SK-N-SH (cell line): Measurements from ENCODE around the gene KCNA10. TPM values are rescaled to one million over a fixed set of nuclear protein-coding genes. Genes with fewer than 3 reads are reported as not detected.

ENCODE experiments used
- CTCF ChIA-PET: fragments of 300-600, 350-600 bp; formaldehyde crosslinking; extraction: SDS; loops from one replicate; lab custom pipeline; 2021; lab: Yijun Ruan, JAX
- POLR2A ChIA-PET: fragments of 350-600 bp; sonication (Branson Sonifier 250); formaldehyde crosslinking; extraction: SDS; loops from one replicate; lab custom pipeline; 2020; ENCODE audit warnings: antibody characterized with exemption, inconsistent platforms; lab: Yijun Ruan, JAX
- DNase-seq: peaks from one replicate; pipeline ENCODE4 v3.0.0; 2012
- H2AFZ ChIP-seq: fragments of 200-600 bp; sonication (generic); 2 replicates; pipeline ENCODE4 v1.8.1; 2016; ENCODE audit warnings: antibody characterized with exemption, mild to moderate bottlenecking, low read depth
- H3F3A ChIP-seq: fragments of 200-600 bp; sonication (generic); replicated peaks from 2 replicates; pipeline ENCODE3; 2016; ENCODE audit warnings: antibody characterized with exemption, mild to moderate bottlenecking; ENCODE audit not compliant: insufficient read depth
- H3K27ac ChIP-seq, 2 experiments: fragments of 200-500 bp in 1 of 2; fragments of 200-600 bp in 1 of 2; sonication (Bioruptor generic) in 1 of 2; sonication (generic), shearing (Covaris generic) in 1 of 2; 2 replicates each; pipeline versions ENCODE4 v1.5.1 to v1.6.1; 2014 to 2016; ENCODE audit warnings: low read depth in 2 of 2, inconsistent platforms in 1 of 2, low read length in 1 of 2, mild to moderate bottlenecking in 1 of 2, mixed read lengths in 1 of 2
- H3K27me3 ChIP-seq: fragments of 200-600 bp; sonication (generic), shearing (Covaris generic); 2 replicates; pipeline ENCODE4 v1.6.1; 2016; ENCODE audit warnings: mixed run types; ENCODE audit not compliant: insufficient read depth
- H3K36me3 ChIP-seq, 2 experiments: fragments of 200-500 bp in 1 of 2; fragments of 200-600 bp in 1 of 2; sonication (Bioruptor generic) in 1 of 2; sonication (generic) in 1 of 2; replicated peaks in 1 of 2; 2 replicates each; pipeline versions ENCODE3 to v1.5.1; 2014 to 2016; ENCODE audit warnings: low read length in 1 of 2, mild to moderate bottlenecking in 1 of 2; ENCODE audit not compliant: insufficient read depth in 2 of 2, control insufficient read depth in 1 of 2
- H3K4me1 ChIP-seq, 2 experiments: fragments of 200-500 bp in 1 of 2; fragments of 200-600 bp in 1 of 2; sonication (Bioruptor generic) in 1 of 2; sonication (generic), shearing (Covaris generic) in 1 of 2; 2 replicates each; pipeline versions ENCODE4 v1.5.1 to v1.6.1; 2014 to 2016; ENCODE audit warnings: low read depth in 1 of 2, low read length in 1 of 2, mixed run types in 1 of 2; ENCODE audit not compliant: insufficient read depth in 2 of 2, control insufficient read depth in 1 of 2
- H3K4me2 ChIP-seq: fragments of 200-600 bp; sonication (generic), shearing (Covaris generic); 2 replicates; pipeline ENCODE4 v1.6.1; 2017; ENCODE audit warnings: mixed run types
- H3K4me3 ChIP-seq, 2 experiments: fragments of 200-500 bp in 1 of 2; fragments of 200-600 bp in 1 of 2; sonication (Bioruptor generic) in 1 of 2; sonication (generic), shearing (Covaris generic) in 1 of 2; 2 replicates each; pipeline versions ENCODE4 v1.5.1 to v1.8.1; 2014 to 2016; ENCODE audit warnings: low read depth in 2 of 2, inconsistent platforms in 1 of 2, low read length in 1 of 2, mild to moderate bottlenecking in 1 of 2, mixed read lengths in 1 of 2, moderate library complexity in 1 of 2
- H3K79me2 ChIP-seq: fragments of 200-600 bp; sonication (generic); 2 replicates; pipeline ENCODE4 v1.8.1; 2017; ENCODE audit warnings: mild to moderate bottlenecking; ENCODE audit not compliant: insufficient read depth
- H3K9ac ChIP-seq: fragments of 200-600 bp; sonication (generic); 2 replicates; pipeline ENCODE4 v1.6.1; 2017; ENCODE audit warnings: mixed run types
- H3K9me2 ChIP-seq: fragments of 200-600 bp; sonication (generic); 2 replicates; pipeline ENCODE4 v1.6.1; 2017; ENCODE audit warnings: mixed run types
- H3K9me3 ChIP-seq: fragments of 200-600 bp; sonication (generic); 2 replicates; pipeline ENCODE4 v1.6.1; 2017; ENCODE audit warnings: mixed run types, mild to moderate bottlenecking, moderate library complexity
- H4K20me1 ChIP-seq: fragments of 200-600 bp; sonication (generic); 2 replicates; pipeline ENCODE4 v1.6.1; 2017; ENCODE audit warnings: mild to moderate bottlenecking, mixed run types; ENCODE audit not compliant: insufficient read depth
- FOXJ3 ChIP-seq: sonication (generic); formaldehyde crosslinking; IDR thresholded peaks from 2 replicates; pipeline ENCODE4 v1.5.1; 2020; ENCODE audit warnings: mild to moderate bottlenecking, missing genetic modification reagents
- GATA2 ChIP-seq: sonication (generic); formaldehyde crosslinking; IDR thresholded peaks from 2 replicates; pipeline ENCODE4 v1.5.0; 2020; ENCODE audit warnings: mild to moderate bottlenecking, missing genetic modification reagents
- JUND ChIP-seq: IDR thresholded peaks from 2 replicates; pipeline ENCODE4 v1.4.0; 2012
- MAX ChIP-seq: IDR thresholded peaks from 2 replicates; pipeline ENCODE4 v1.4.0; 2012; ENCODE audit warnings: low read depth
- MEF2A ChIP-seq: IDR thresholded peaks from 2 replicates; pipeline ENCODE4 v1.4.0; 2012; ENCODE audit warnings: low read depth, borderline replicate concordance
- MXI1 ChIP-seq: IDR thresholded peaks from 2 replicates; pipeline ENCODE4 v1.6.1; 2012; ENCODE audit warnings: mild to moderate bottlenecking, low read depth, low read length, improper control_type of control experiment
- PBX3 ChIP-seq: IDR thresholded peaks from 2 replicates; pipeline ENCODE4; 2012
- POLR2AphosphoS5 ChIP-seq: IDR thresholded peaks from 2 replicates; pipeline ENCODE4 v1.6.1; 2012; ENCODE audit warnings: low read depth, low read length
- RAD21 ChIP-seq: IDR thresholded peaks from 2 replicates; pipeline ENCODE4 v1.6.1; 2012; ENCODE audit warnings: mild to moderate bottlenecking, low read length
- RFX5 ChIP-seq: IDR thresholded peaks from 2 replicates; pipeline ENCODE4 v1.6.1; 2012; ENCODE audit warnings: mild to moderate bottlenecking, improper control_type of control experiment, low read length
- SMC3 ChIP-seq: IDR thresholded peaks from 2 replicates; pipeline ENCODE4 v1.6.1; 2012; ENCODE audit warnings: low read depth, low read length, improper control_type of control experiment
- TEAD4 ChIP-seq: IDR thresholded peaks from 2 replicates; pipeline ENCODE4 v1.4.0; 2012; ENCODE audit warnings: mild to moderate bottlenecking, borderline replicate concordance; ENCODE audit not compliant: insufficient read depth
- USF2 ChIP-seq: fragments of 150-350 bp; IDR thresholded peaks from 2 replicates; pipeline ENCODE4 v1.6.1; 2017; ENCODE audit warnings: antibody characterized with exemption, low read length, low read depth, borderline replicate concordance
- YY1 ChIP-seq: IDR thresholded peaks from 2 replicates; pipeline ENCODE4 v1.4.0; 2012; ENCODE audit warnings: low read depth, mild to moderate bottlenecking
- ZBTB33 ChIP-seq: IDR thresholded peaks from 2 replicates; pipeline ENCODE4 v1.4.0; 2012; ENCODE audit warnings: low read depth, borderline replicate concordance
- WGBS: methylation state at CpG from one replicate; pipeline ENCODE4 v1.1.6; 2017; ENCODE audit warnings: low lambda C conversion rate; 5-methylcytosine and 5-hydroxymethylcytosine counted together
- polyA plus RNA-seq, 3 experiments: library from polyadenylated mRNA; depleted of rRNA; stranded (reverse); fragments of >200 nt; gene quantifications; 2 replicates each; pipeline ENCODE4 v1.2.3, GENCODE V29; 2012
- TF ChIP-seq, protein P1 (sequence below): fragments of 150-350 bp; IDR thresholded peaks from 2 replicates; pipeline ENCODE4 v1.6.1; 2016; ENCODE audit warnings: mild to moderate bottlenecking, low read depth, low read length
- TF ChIP-seq, protein P2 (sequence below): IDR thresholded peaks from 2 replicates; pipeline ENCODE4 v1.6.1; 2012; ENCODE audit warnings: mild to moderate bottlenecking, low read depth, low read length, moderate library complexity

KCNA10 gene
- polyA plus RNA-seq, 1 of the 3 experiments (the other 2 are of a cell fraction), result not detected

GRCh38 chr1:110484801-110485200, 34.2 kb downstream of the KCNA10 start:
- TF ChIP-seq RAD21 (no peak), MXI1 (no peak), PBX3 (no peak), GATA2 (CRISPR knock-in tag) (no peak), MAX (no peak), USF2 (no peak), JUND (no peak), MEF2A (no peak), RFX5 (no peak), POLR2AphosphoS5 (no peak), ZBTB33 (no peak), FOXJ3 (CRISPR knock-in tag) (no peak), SMC3 (no peak), YY1 (no peak), TEAD4 (no peak)
- TF ChIP-seq, protein P1, sequence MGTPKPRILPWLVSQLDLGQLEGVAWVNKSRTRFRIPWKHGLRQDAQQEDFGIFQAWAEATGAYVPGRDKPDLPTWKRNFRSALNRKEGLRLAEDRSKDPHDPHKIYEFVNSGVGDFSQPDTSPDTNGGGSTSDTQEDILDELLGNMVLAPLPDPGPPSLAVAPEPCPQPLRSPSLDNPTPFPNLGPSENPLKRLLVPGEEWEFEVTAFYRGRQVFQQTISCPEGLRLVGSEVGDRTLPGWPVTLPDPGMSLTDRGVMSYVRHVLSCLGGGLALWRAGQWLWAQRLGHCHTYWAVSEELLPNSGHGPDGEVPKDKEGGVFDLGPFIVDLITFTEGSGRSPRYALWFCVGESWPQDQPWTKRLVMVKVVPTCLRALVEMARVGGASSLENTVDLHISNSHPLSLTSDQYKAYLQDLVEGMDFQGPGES, result no peak
- TF ChIP-seq, protein P2, sequence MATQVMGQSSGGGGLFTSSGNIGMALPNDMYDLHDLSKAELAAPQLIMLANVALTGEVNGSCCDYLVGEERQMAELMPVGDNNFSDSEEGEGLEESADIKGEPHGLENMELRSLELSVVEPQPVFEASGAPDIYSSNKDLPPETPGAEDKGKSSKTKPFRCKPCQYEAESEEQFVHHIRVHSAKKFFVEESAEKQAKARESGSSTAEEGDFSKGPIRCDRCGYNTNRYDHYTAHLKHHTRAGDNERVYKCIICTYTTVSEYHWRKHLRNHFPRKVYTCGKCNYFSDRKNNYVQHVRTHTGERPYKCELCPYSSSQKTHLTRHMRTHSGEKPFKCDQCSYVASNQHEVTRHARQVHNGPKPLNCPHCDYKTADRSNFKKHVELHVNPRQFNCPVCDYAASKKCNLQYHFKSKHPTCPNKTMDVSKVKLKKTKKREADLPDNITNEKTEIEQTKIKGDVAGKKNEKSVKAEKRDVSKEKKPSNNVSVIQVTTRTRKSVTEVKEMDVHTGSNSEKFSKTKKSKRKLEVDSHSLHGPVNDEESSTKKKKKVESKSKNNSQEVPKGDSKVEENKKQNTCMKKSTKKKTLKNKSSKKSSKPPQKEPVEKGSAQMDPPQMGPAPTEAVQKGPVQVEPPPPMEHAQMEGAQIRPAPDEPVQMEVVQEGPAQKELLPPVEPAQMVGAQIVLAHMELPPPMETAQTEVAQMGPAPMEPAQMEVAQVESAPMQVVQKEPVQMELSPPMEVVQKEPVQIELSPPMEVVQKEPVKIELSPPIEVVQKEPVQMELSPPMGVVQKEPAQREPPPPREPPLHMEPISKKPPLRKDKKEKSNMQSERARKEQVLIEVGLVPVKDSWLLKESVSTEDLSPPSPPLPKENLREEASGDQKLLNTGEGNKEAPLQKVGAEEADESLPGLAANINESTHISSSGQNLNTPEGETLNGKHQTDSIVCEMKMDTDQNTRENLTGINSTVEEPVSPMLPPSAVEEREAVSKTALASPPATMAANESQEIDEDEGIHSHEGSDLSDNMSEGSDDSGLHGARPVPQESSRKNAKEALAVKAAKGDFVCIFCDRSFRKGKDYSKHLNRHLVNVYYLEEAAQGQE, result no peak
- CTCF ChIA-PET, result interaction anchor here (1.3 to 13.4 kb wide), 3 partner anchors 13 to 172 kb away, joined by 4 to 132 read pairs (median 4); no protein-coding TSS in a partner anchor
- Histone ChIP-seq H3F3A (no peaks in the 10 kb centered on the region), H3K27ac (no peak overlapping the region), H2AFZ (no peak overlapping the region), H3K9me3 (no peaks in the 10 kb centered on the region), H3K4me2 (no peak overlapping the region), H3K9me2 (no peaks in the 10 kb centered on the region), H3K4me1 (no peaks in the 10 kb centered on the region; a peak in 1 of 4 replicates), H4K20me1 (no peaks in the 10 kb centered on the region), H3K4me3 (no peak overlapping the region), H3K36me3 (no peaks in the 10 kb centered on the region), H3K79me2 (no peaks in the 10 kb centered on the region), H3K27me3 (no peaks in the 10 kb centered on the region), H3K9ac (no peak overlapping the region)
- POLR2A ChIA-PET, result no interaction called here
- 87% methylated on average over 12 of the region's 12 CpGs for WGBS
- no peak for DNase-seq
